Ovary (tissue), 9 donors: ENCODE data around the gene SULT1C2. TPM values are rescaled to one million over a fixed set of nuclear protein-coding genes. Genes with fewer than 3 reads are reported as not detected.

ENCODE experiments used
- DNase-seq, 5 donors: peaks; one replicate each; pipeline ENCODE4 v3.0.0-alpha.2; 2019 to 2020
- H3K27ac ChIP-seq, 2 donors: fragments of 200-600 bp; one replicate each; pipeline versions ENCODE4 v1.5.1 to v1.8.0; 2019 to 2022
- H3K27me3 ChIP-seq: fragments of 200-600 bp; one replicate; pipeline ENCODE4 v1.8.0; 2022
- H3K36me3 ChIP-seq: fragments of 200-600 bp; sonication (generic); one replicate; pipeline ENCODE4 v1.5.1; 2019
- H3K4me1 ChIP-seq: one replicate; pipeline ENCODE4 v1.8.1; 2013; ENCODE audit warnings: mild to moderate bottlenecking, moderate library complexity; ENCODE audit not compliant: insufficient read depth
- H3K4me3 ChIP-seq: fragments of 200-600 bp; sonication (generic); one replicate; pipeline ENCODE4 v1.5.1; 2017
- H3K9me3 ChIP-seq, 2 donors: fragments of 200-600 bp in 1 of 2; sonication (generic) in 1 of 2; one replicate each; pipeline versions ENCODE4 v1.5.1 to v1.8.1; 2013 to 2019; ENCODE audit warnings: mild to moderate bottlenecking in 1 of 2, moderate library complexity in 1 of 2
- CTCF ChIP-seq, 3 donors: fragments of 450-650 bp in 2 of 3; fragments of 200-600 bp in 1 of 3; IDR thresholded peaks; one replicate each; pipeline versions ENCODE4 v1.5.1 to v1.8.0; 2016 to 2022; ENCODE audit warnings: antibody characterized with exemption in 3 of 3, mild to moderate bottlenecking in 1 of 3
- EP300 ChIP-seq: sonication (generic); formaldehyde crosslinking; IDR thresholded peaks from one replicate; pipeline ENCODE4 v1.6.1; 2017; ENCODE audit warnings: antibody characterized with exemption
- POLR2A ChIP-seq: fragments of 450-650 bp; IDR thresholded peaks from one replicate; pipeline ENCODE4 v1.6.1; 2017; ENCODE audit warnings: antibody characterized with exemption, mild to moderate bottlenecking, moderate library complexity
- WGBS, 3 donors: extraction: QIAGEN DNeasy Blood & Tissue Kit in 1 of 3; methylation state at CpG; one replicate each; pipeline versions ENCODE4 v1.1.5 to v1.1.7; 2013 to 2017; 5-methylcytosine and 5-hydroxymethylcytosine counted together
- intact Hi-C, 4 donors: fragments of 100-400 bp; cut with DNase I; formaldehyde crosslinking; loops; one replicate each; pipeline versions ENCODE4 v1.11.0 to v1.15.1; 2022 to 2023
- polyA plus RNA-seq, 2 donors: library from polyadenylated mRNA; stranded (reverse); fragments of 200-250 nt in 1 of 2; fragments of 350-450 nt in 1 of 2; fragmentation: Illumina TruSeq in 1 of 2; extraction: RNeasy Lipid Tissue Mini Kit (QIAGEN cat#74804) in 1 of 2; gene quantifications; one replicate each; pipeline ENCODE4 v1.2.3, GENCODE V29; 2013 to 2014
- total RNA-seq, 7 donors: library from RNA; depleted of rRNA in 2 of 7; stranded (reverse); fragments of >200 nt in 2 of 7; fragmentation: NEBNext Ultra II Directional in 3 of 7; extraction: Animal tissue kit (Norgen Biotek cat#: 25700) in 3 of 7; gene quantifications; one replicate each; pipeline versions ENCODE4 v1.1.0 to v1.2.4, GENCODE V29; 2016 to 2023
- donor health status: DM: no; HTN: no; CAD: no; lungs with moderate emphysema.
- donor health status: DM: no; HTN: no; CAD: no.
- donor health status: Bipolar disorder and iron deficiency.
- donor health status: DM: yes; HTN: yes; CAD: no.
- donor health status: DM: no; HTN: no; CAD: no.
- donor health status: DM: yes; HTN: yes; CAD: no.

The SULT1C2 gene
- total and polyA plus RNA-seq, 9 donors = under 0.01 to 3.2 (median 0.40) TPM

- H3K27me3 ChIP-seq = no peaks in the 10 kb centered on the region
- H3K4me1 ChIP-seq = no peaks in the 10 kb centered on the region
- intact Hi-C loops = no loop called here
- no peaks in the 10 kb centered on the region for H3K36me3 ChIP-seq
- no peak overlapping the region for H3K4me3 ChIP-seq
- TF ChIP-seq EP300 (no peak), POLR2A (no peak), CTCF (IDR thresholded peaks at IDR 0.05) (no peak)
- no peak overlapping the region for H3K27ac ChIP-seq
- DNase-seq = no peak
- H3K9me3 ChIP-seq = no peaks in the 10 kb centered on the region
Observed at GRCh38 chr2:108309903-108310302, 21.2 kb downstream of the SULT1C2 start.

- Histone ChIP-seq H3K4me1 (peaks cover 3% of the 10 kb centered on the region), H3K4me3 (no peak overlapping the region), H3K36me3 (no peaks in the 10 kb centered on the region), H3K27ac (no peak overlapping the region), H3K9me3 (no peaks in the 10 kb centered on the region), H3K27me3 (no peaks in the 10 kb centered on the region)
- intact Hi-C loops = no loop called here
- no peak for TF ChIP-seq EP300
- TF ChIP-seq POLR2A = no peak
- TF ChIP-seq CTCF (IDR thresholded peaks at IDR 0.05) = no peak
- no peak for DNase-seq
- 83 to 89% (median 88%) methylated on average over 3 of the region's 3 CpGs for WGBS, 3 donors
Observed at GRCh38 chr2:108314586-108315296, 26.0 kb downstream of the SULT1C2 start.

GRCh38 chr2:108315444-108315934, 26.8 kb downstream of the SULT1C2 start:
- no peaks in the 10 kb centered on the region for H3K9me3 ChIP-seq
- no peak overlapping the region for H3K4me3 ChIP-seq
- no peak overlapping the region for H3K27ac ChIP-seq
- no peaks in the 10 kb centered on the region for H3K36me3 ChIP-seq
- H3K4me1 ChIP-seq = peaks cover 3% of the 10 kb centered on the region
- no peaks in the 10 kb centered on the region for H3K27me3 ChIP-seq
- intact Hi-C loops = no loop called here
- no peak for TF ChIP-seq CTCF (IDR thresholded peaks at IDR 0.05)
- TF ChIP-seq POLR2A = no peak
- no peak for TF ChIP-seq EP300
- no peak for DNase-seq

- no peak for DNase-seq
- Histone ChIP-seq H3K27ac (no peak overlapping the region), H3K9me3 (no peaks in the 10 kb centered on the region), H3K4me3 (no peak overlapping the region), H3K27me3 (no peaks in the 10 kb centered on the region), H3K4me1 (peaks cover 3% of the 10 kb centered on the region), H3K36me3 (no peaks in the 10 kb centered on the region)
- intact Hi-C loops = no loop called here
- 34 to 53% (median 53%) methylated on average over 6 of the region's 6 CpGs for WGBS, 3 donors
- TF ChIP-seq POLR2A (no peak), EP300 (no peak), CTCF (IDR thresholded peaks at IDR 0.05) (no peak)
Observed at GRCh38 chr2:108316033-108316432, 27.3 kb downstream of the SULT1C2 start.
